GM12878 (cell line): Measurements from ENCODE around the gene MYO1E.

ENCODE experiments used
- ASH2L ChIP-seq: fragments of 300-600, 200-600 bp; sonication (generic); IDR thresholded peaks from 2 replicates; pipeline ENCODE4 v1.6.1; 2017; ENCODE audit warnings: low read depth, mild to moderate bottlenecking, borderline replicate concordance
- CEBPB ChIP-seq, 2 experiments: fragments of 150-350 bp in 1 of 2; IDR thresholded peaks; 2 replicates each; pipeline ENCODE4 v1.6.1; 2012 to 2014; ENCODE audit warnings: low read depth in 2 of 2, low read length in 2 of 2, borderline replicate concordance in 1 of 2, inconsistent platforms in 1 of 2
- CTCF ChIP-seq, 3 experiments: IDR thresholded peaks in 2 of 3; conservative IDR thresholded peaks in 1 of 3; 2 replicates each; pipeline ENCODE4 v1.5.1; 2011; ENCODE audit warnings: low read depth in 3 of 3, low read length in 3 of 3, mild to moderate bottlenecking in 3 of 3, control low read depth in 2 of 3, moderate library complexity in 2 of 3, inconsistent platforms in 1 of 3, mixed read lengths in 1 of 3; ENCODE audit not compliant: control insufficient read depth in 2 of 3, insufficient read depth in 1 of 3; ENCODE audit errors: extremely low read depth in 1 of 3
- E2F8 ChIP-seq: fragments of 450-650 bp; IDR thresholded peaks from 2 replicates; pipeline ENCODE4 v1.6.1; 2018; ENCODE audit warnings: mild to moderate bottlenecking, low read depth, moderate library complexity; ENCODE audit not compliant: partially characterized antibody
- EZH2 ChIP-seq: IDR thresholded peaks from 2 replicates; pipeline ENCODE4 v1.6.1; 2012; ENCODE audit warnings: low read depth, mild to moderate bottlenecking, control low read depth, inconsistent platforms, low read length, borderline replicate concordance; ENCODE audit not compliant: control insufficient read depth
- JUND ChIP-seq: IDR thresholded peaks from 2 replicates; pipeline ENCODE4 v1.6.1; 2012; ENCODE audit warnings: low read depth, mild to moderate bottlenecking, low read length, improper control_type of control experiment, moderate library complexity
- NRF1 ChIP-seq: conservative IDR thresholded peaks from 2 replicates; pipeline ENCODE4 v1.6.1; 2011; ENCODE audit warnings: mild to moderate bottlenecking, low read depth, low read length, improper control_type of control experiment
- POLR2AphosphoS5 ChIP-seq: IDR thresholded peaks from 2 replicates; pipeline ENCODE4 v1.6.1; 2011; ENCODE audit warnings: mild to moderate bottlenecking, low read length, inconsistent platforms
- RAD51 ChIP-seq: fragments of 450-650 bp; IDR thresholded peaks from 2 replicates; pipeline ENCODE4 v1.6.1; 2016; ENCODE audit warnings: moderate library complexity, mild to moderate bottlenecking, inconsistent platforms
- RFX5 ChIP-seq: IDR thresholded peaks from 2 replicates; pipeline ENCODE4 v1.6.1; 2011; ENCODE audit warnings: low read depth, low read length, improper control_type of control experiment
- TAF1 ChIP-seq: IDR thresholded peaks from 2 replicates; pipeline ENCODE4 v1.6.1; 2011; ENCODE audit warnings: mild to moderate bottlenecking, low read depth, low read length, borderline replicate concordance
- TCF7 ChIP-seq: IDR thresholded peaks from 2 replicates; pipeline ENCODE4 v1.6.1; 2014; ENCODE audit warnings: antibody characterized with exemption, borderline replicate concordance
- USF2 ChIP-seq: IDR thresholded peaks from 2 replicates; pipeline ENCODE4 v1.6.1; 2011; ENCODE audit warnings: low read depth, low read length, improper control_type of control experiment, borderline replicate concordance
- ZBTB33 ChIP-seq: fragments of 450-650 bp; IDR thresholded peaks from 2 replicates; pipeline ENCODE4 v1.6.1; 2017; ENCODE audit warnings: mild to moderate bottlenecking

GRCh38 chr15:59399465-59400102 lies 26.9 kb upstream of the MYO1E start:
- no peak for TF ChIP-seq CTCF (IDR thresholded peaks at IDR 0.05 in 2 of 3, conservative IDR thresholded peaks at IDR 0.05 in 1 of 3; ENCODE audit: control insufficient read depth in 2 of 3, extremely low read depth in 1 of 3, insufficient read depth in 1 of 3, low read depth in 3 of 3, low read length in 3 of 3)
- TF ChIP-seq E2F8 = no peak
- TF ChIP-seq TCF7 = no peak
- TF ChIP-seq POLR2AphosphoS5 = no peak
- no peak; the same call in 1 of the 2 replicates for TF ChIP-seq USF2
- TF ChIP-seq EZH2 = no peak
- TF ChIP-seq RAD51 = no peak
- TF ChIP-seq ASH2L = no peak
- no peak for TF ChIP-seq RFX5
- TF ChIP-seq JUND = no peak
- TF ChIP-seq NRF1 = no peak
- TF ChIP-seq CEBPB (IDR thresholded peaks at IDR 0.05; ENCODE audit: borderline replicate concordance in 1 of 2, low read depth in 2 of 2, low read length in 2 of 2) = no peak
- TF ChIP-seq TAF1 = peak; percentile 7; the same call in 1 of the 2 replicates
- no peak for TF ChIP-seq ZBTB33
